Stimulated activated CD8-positive, alpha-beta memory T cell treated with anti-CD3 and anti-CD28 coated beads, Interleukin-2, amount 100 ng/mL, for 48 hours (primary cell): ENCODE measurements around the gene TPI1.

ENCODE experiments used
- DNase-seq, 2 donors: peaks; one replicate each; pipeline ENCODE4 v3.0.0-alpha.2; 2020; ENCODE audit warnings: low read depth in 2 of 2

TPI1 gene

DNA sequence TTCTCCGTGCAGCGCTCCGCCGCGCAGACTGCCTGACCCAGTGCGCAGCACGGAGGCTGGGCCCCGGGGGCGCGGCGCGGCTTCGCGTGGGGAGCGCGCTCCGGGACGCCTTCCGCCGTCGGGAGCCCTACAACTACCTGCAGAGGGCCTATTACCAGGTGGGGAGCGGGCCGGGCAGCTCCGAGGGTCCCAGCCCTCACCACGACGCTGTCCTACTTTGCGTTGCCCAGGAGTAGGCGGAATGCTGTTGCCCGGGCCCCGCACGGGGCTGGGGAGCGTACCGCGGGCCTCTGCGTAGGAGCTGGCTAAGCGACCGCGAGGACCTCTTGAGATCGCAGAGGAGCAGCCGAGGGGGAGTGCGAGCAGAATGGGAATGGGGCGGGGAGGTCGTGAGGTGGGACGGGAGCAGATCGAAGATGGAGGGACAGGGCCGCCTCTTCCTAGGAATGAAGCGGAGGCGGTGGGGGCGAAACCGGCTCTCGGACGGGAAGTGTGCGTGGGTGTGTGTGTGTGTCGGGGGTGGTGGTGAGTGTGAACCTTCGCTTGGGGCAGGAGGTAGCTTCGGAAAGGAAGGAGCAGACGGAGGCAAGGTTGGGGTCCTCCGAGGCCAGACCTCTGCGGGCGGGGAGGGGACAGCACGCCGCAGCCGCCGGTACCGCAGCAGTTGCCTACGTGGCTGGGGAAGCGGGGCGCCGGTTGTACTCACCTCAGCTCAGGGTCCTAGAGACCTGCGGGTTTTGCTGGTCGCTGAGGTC, 38.4 kb upstream of the TPI1 start:
- no peak for DNase-seq

DNA sequence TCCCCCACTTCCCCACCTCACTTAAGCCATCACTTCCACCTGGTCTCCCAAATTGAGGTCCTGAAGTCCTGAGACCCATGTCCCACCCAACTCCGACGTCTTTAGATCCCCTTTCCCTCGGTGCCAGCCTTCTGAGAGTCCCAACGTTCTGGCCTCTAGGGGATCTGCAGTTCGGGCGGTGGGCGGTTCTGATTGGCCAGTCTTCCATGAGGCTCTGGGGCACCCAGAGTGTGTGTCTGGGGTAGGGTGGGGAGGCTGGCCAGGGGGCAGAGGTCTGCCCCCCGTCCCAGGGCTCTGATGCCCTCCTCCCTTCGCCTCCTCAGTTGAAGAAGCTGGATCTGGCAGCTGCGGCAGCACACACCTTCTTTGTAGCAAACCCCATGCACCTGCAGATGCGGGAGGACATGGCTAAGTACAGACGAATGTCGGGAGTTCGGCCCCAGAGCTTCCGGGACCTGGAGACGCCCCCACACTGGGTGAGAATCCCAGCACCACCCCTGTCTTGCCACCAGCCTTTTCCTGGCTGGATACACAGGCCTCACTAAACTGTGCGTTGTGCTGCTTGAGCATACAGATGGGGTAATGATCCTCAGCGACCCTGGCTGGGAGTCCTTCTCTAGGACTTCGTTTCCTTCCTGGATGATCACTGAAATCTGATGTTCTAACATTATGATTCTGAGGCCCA, 37.7 kb upstream of the TPI1 start:
- no peak for DNase-seq

DNA sequence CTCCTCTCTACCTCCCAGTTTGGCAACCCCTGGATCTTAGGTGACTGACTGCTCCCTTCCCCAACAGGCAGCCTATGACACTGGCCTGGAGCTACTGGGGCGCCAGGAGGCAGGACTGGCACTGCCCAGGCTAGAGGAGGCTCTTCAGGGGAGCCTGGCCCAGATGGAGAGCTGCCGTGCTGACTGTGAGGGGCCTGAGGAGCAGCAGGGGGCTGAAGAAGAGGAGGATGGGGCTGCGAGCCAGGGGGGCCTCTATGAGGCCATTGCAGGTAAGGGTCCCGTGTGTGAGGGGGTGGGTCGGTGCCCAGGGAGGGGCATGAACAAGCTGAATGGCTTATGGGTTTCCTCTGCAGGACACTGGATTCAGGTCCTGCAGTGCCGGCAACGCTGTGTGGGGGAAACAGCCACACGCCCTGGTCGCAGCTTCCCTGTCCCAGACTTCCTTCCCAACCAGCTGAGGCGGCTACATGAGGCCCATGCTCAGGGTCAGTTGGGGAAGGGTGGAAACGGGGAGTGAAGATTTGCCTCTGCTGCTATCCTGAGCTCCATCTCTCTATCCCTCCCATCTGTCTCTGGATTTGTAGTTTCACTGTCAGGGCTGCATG, 36.9 kb upstream of the TPI1 start:
- no peak for DNase-seq

DNA sequence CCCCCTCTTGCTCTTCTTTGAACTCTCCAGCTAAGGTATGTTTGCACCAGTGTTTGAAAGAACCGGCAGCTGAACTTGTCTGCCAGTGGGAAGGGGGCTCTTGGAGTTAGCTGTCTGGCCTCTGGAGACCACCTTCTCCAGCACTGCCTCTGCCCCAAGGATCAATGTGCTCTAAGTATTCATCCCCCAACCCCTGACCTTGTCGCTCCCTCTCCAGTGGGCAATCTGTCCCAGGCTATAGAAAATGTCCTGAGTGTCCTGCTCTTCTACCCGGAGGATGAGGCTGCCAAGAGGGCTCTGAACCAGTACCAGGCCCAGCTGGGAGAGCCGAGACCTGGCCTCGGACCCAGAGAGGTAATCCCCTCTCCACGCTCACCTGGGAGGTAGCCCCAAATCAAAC, 36.3 kb upstream of the TPI1 start:
- DNase-seq = no peak

DNA sequence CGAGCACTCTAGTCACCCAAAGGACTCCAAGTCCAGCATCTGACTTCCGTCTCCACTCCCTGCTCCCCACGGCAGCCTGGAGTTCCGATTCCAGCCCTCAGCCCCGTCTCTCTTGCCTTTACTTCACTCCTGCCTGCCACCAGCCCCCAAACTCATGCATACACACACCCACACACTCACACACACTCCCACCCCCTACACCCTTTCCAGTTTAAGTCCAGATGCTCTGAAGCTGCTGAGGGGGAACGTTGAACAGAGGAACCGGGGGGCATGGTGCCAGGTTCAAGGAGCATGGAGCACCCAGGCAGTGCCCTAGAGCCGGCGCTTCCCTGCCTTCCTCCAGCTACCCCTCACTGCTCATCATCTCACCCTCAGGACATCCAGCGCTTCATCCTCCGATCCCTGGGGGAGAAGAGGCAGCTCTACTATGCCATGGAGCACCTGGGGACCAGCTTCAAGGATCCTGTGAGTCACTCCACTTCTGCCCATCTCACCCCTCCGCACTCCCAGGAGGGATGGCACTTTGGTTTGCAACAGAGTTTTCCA, 35.8 kb upstream of the TPI1 start:
- no peak for DNase-seq

DNA sequence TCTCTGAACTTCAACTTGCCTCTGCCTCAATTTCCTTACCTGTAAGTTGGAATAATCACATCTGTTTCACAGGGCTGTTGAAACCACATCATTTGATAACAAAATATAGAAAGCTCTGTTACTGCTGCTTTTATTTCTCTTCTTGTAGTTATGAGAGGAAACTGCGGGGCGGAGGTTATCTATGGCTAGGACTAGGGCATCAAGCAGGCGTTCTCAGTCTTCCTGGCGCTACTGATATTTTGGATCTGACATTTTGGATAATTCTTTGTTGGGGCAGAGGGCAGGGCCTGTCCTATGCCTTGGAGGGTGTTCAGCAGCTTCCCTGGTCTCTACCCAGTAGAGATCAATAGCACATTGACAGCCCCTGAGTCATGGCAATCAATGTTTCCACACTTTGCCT, 35.2 kb upstream of the TPI1 start:
- no peak for DNase-seq

DNA sequence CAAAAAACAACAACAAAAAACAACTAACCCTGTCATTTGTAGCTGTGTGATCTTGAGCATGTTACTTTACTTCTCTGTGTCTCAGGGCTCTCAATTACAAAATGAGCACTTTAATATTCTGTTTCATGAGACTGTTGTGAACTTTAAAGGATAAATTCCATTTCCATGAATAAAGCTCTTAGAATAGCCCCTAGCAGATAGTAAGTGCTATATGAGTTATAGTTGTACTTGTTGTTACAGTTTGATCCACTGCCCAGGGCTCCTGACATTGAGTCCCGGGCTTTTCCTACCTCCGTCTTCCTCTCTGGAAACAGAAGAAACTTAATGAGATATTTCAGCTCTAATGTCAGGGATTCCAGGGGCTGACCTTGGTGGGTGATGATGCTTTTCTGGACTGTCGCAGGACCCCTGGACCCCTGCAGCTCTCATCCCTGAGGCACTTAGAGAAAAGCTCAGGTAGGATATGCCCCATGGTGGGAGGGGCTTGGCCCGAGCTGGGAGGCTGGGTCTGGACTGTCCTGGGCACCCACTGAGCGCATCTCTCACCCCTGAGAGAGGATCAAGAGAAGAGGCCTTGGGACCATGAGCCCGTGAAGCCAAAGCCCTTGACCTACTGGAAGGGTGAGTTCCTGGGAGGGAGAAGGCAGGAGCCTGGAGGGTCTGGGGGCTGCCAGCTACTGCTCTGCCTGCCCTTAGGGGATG, 34.0 kb upstream of the TPI1 start:
- no peak for DNase-seq

DNA sequence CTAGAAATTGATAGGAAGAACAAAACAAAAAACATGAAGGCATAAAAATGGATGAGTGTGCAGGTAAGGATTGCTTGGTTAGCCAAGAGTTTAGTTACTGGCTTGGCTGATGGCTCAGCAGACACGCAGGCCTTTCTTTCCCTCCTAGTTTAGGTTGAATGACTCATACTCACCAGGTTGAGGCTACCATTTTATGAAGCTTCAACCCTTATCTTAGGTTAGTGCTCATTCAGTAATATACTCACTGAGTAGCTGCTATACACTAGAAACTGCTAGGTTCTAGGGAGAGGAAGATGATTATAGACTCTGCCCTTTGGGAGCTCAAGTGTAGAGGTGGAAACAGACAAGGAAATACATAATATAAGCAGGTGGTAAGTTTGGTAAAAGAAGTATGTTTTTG, 33.1 kb upstream of the TPI1 start:
- no peak for DNase-seq

DNA sequence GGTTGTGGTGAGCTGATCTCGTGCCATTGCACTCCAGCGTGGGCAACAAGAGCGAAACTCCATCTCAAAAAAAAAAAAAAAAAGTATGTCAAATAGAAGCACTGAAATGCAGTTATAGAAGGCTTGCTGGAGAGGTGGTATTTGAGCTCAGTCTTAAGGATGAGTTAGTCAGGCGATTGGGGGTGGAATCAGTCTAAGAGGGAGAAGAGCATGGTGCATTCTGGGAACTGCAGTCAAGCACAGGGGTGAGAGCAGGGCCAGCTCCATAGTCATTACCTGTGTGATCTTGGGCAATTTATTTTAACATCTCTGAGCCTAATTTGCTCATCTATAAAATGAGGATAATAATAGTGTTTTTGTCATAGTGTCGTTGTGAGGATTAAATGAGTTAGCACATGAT, 32.5 kb upstream of the TPI1 start:
- no peak for DNase-seq

DNA sequence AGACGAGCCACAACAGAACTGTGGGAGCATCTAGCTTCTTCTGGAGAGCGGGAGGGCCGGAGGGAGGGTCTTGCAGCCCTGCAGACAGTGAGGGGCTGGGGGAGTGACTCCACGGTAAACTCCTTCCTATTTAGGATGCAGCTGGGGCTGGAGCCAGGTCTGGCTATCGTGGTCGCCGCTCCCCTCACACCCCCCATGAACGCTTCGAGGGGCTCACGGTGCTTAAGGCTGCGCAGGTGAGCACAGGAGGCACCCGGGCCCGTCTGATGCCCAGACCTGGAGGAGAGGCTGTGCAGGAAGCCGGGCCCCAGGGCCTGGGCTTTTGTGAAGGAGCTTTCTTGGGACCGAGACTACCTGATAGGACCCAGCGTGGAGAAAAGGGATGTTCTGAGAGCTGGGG, 30.5 kb upstream of the TPI1 start:
- DNase-seq = no peak

DNA sequence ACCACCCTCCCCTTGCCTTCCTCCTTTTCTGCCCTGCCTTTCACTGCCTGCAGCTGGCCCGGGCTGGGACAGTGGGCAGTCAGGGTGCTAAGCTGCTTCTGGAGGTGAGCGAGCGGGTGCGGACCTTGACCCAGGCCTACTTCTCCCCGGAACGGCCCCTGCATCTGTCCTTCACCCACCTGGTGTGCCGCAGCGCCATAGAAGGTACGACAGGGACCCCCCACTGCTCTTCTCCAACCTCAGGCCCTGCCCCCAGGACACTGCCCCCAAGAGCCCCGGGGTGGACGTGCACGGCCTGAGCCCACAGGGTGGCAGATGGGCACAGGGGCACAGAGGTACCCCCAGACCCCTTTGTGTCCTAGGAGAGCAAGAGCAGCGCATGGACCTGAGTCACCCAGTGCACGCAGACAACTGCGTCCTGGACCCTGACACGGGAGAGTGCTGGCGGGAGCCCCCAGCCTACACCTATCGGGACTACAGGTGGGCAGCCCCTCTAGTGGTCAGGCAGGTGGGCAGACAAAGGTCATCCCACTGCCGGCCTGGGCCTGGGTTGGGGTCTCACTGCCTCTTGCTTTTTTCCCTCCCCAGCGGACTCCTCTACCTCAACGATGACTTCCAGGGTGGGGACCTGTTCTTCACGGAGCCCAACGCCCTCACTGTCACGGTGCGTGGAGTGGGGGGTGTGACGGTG, 29.8 kb upstream of the TPI1 start:
- no peak for DNase-seq

DNA sequence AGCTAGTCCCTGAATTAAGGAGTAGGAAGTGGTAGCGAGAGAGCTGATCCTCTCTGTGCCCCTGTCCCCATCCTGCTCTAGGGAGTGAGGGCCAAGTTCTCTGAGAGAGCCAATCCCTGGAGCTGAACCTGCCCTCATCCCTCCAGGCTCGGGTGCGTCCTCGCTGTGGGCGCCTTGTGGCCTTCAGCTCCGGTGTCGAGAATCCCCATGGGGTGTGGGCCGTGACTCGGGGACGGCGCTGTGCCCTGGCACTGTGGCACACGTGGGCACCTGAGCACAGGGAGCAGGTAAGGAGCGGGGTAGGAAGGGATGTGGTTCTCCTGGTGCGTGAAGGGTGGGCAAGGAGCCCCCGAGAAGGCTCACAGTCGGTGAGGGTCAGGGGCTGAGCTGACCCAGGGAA, 28.5 kb upstream of the TPI1 start:
- no peak for DNase-seq

DNA sequence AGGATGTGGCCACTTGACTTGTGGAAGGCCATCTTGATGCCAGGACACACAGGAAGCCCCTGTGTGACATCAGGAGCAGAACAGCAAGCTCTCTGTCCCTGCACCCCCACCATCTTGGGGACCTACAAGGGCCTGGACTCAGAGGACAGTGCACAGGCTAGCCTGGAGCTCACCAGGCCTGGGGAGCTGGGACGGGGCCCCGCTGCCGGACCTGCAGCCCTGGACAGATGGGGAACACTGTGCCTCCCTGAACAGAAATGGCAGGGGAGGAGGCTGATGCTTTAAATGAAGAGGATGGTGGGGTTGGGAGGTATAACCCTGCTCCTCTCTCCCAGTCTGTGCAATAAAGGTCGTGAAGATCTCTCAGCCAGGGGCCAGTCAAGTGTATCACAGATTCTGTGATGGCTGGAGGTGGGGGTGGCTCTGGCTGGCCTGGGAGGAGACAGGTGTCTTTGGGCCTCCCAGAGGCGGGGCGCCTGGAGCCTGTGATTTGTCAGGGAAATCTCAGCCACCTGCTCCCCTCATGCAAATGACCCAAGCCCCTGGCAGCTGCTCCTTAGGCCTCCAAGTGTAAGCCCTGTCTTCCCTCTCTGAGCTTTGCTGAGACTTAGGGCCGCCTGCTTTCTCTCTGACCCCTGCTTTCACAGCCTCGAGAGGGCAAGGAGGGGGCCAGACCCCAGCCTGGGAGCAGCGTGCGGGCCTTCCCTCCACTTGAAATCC, 27.7 kb upstream of the TPI1 start:
- no peak for DNase-seq

DNA sequence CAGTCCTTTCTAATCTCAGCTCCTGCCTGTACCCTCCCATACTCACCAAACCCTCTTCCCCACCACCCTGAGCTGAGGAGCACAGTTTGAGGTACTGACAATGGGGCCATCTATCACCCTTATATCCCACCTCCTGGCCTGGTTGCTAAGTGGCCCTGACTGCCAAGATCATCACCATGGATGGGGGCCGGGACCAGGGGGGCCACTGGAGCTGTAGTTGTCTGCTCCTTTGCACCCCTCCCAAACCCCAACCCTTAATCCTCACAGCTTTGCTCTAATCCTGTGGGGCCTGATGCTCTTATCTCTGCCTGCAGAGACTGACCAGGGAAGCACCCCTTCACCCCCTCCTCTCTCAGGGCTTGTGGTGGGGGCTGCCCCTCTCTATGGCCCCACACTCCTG, 27.0 kb upstream of the TPI1 start:
- DNase-seq = no peak

DNA sequence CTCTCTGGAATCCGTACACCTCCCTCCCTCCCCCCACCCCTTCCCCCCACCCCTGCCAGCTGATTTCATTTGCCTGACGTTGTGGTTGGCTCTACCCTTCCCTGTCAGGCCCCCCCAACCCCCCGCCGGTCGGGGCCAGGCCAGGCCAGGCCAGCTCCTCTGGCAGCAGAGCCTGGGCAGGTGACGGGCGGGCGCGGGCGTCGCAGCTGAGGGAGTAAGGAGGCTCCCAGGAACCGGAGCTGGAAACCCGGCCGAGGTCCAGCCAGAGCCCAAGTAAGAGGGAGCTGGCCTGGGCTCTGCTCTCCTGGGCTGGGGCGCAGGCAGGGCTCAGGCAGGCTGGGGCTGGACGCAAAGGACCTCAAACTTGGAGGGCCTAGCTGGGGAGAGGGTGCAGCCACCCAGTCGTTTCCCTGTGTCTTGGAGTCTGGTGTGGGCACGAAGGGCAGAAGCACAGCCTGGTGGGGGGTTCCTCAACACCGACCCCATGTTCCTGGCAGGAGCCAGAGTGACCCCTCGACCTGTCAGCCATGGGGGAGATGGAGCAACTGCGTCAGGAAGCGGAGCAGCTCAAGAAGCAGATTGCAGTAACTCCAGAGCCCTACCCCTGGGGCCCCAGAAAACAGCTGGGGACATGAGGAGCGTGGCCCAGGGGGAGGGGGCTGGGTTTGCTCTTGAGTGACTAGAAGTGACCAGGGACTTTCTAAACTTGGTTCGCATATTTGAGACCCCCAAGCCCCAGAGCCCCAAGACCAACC, 26.4 kb upstream of the TPI1 start, which contains the start of gene GNB3:
Gene GNB3 (plus strand): TSS at position 165 of the 755 bp plus-strand sequence. CDS start 363 bp downstream, at position 528.
- DNase-seq = no peak

DNA sequence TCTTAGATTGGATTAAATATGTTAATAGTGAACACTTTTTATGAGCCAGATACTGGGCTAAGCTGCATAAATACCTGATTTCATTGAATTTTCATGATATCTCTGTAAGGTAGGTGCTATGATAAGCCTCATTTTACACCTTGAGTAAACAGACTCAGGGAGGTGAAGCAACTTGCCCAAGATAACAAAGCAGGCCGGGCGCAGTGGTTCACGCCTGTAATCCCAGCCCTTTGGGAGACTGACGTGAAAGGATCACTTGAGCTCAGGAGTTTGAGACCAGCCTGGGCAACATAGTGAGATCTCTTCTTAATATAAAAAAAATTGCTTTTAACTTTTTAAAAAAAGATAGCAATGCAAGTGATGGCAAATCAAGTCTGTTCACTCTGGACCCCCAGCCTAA, 25.3 kb upstream of the TPI1 start:
- no peak for DNase-seq

DNA sequence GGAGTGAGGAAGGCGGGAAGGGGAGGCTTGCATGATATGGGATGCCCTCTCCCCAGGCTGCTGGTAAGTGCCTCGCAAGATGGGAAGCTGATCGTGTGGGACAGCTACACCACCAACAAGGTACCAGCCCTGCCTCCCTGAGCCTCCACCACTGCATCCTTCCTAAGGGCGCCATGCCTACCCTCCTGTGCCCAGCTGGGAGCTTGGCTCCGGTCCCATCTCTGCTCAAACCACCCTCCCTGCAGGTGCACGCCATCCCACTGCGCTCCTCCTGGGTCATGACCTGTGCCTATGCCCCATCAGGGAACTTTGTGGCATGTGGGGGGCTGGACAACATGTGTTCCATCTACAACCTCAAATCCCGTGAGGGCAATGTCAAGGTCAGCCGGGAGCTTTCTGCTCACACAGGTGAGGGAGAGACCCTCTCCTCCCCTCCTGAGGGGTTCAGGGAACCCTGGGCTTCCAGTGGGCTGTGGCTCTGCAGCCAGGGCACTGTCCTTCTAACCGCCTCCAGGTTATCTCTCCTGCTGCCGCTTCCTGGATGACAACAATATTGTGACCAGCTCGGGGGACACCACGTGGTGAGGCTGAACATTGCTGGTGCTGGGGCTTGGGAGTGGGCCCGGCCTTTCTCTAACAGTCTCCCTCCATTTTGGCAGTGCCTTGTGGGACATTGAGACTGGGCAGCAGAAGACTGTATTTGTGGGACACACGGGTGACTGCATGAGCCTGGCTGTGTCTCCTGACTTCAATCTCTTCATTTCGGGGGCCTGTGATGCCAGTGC, 24.0 kb upstream of the TPI1 start:
- no peak for DNase-seq

DNA sequence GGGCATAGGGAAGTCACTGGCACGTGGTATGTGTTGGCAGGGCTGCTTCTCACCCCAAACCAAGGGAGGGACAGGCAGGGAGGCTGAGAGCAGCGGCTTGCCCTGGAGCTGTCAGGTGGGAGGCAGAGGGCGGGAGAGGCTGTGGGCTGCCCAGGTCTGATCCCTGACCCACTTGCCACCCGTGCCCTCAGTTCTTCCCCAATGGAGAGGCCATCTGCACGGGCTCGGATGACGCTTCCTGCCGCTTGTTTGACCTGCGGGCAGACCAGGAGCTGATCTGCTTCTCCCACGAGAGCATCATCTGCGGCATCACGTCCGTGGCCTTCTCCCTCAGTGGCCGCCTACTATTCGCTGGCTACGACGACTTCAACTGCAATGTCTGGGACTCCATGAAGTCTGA, 21.9 kb upstream of the TPI1 start:
- no peak for DNase-seq

DNA sequence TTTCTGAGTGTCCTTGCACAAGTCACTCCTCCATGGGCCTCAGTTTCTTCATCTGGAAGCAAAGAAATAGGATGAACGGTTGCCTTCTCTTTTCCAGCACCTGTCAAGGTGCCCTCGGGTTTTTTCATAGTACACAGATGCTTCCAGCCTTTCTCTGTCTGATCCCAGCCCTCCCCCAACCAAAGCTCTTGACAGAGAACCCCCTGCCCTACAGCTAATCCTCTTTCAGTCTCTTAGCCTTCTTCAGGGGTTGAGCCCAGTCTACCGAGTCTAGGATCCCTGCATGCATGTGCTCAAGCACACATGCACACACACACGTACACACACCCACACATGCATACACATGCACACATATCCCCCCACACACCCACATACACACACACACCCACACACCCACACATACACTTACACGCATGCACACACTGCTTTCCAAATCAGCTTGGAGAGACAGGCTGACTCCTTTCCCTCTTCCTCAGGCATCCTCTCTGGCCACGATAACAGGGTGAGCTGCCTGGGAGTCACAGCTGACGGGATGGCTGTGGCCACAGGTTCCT, 20.9 kb upstream of the TPI1 start:
- DNase-seq = no peak
